ENCODE measurements around the gene MTMR2.
A peak's percentile ranks its signal among the peaks of the same experiment; 100 is the strongest.
"Not testable (repeated sequence)": the region's sequence is repeated elsewhere in the genome, so short reads cannot be mapped to it uniquely, and the experiment has no call there.

Gene MTMR2

GRCh38 chr11:95829580-95830259 lies 94.2 kb downstream of the MTMR2 start:
- no peak for DNase-seq (ENCODE audit: extremely low read depth in 1 of 2, low read depth in 1 of 2)

GRCh38 chr11:95827696-95828095 lies 96.2 kb downstream of the MTMR2 start:
- DNase-seq (ENCODE audit: extremely low read depth in 1 of 2, low read depth in 1 of 2), result no peak

- no peak for DNase-seq (ENCODE audit: extremely low read depth in 1 of 2, low read depth in 1 of 2)
Observed at GRCh38 chr11:95821640-95822039, 102.3 kb downstream of the MTMR2 start.

- DNase-seq (ENCODE audit: extremely low read depth in 1 of 2, low read depth in 1 of 2), result no peak
Observed at GRCh38 chr11:95816037-95816436, 107.9 kb downstream of the MTMR2 start.

- DNase-seq (ENCODE audit: extremely low read depth in 1 of 2, low read depth in 1 of 2), result not testable (repeated sequence)
Observed at GRCh38 chr11:95811052-95811451, 112.9 kb downstream of the MTMR2 start.

- not testable (repeated sequence) for DNase-seq (ENCODE audit: extremely low read depth in 1 of 2, low read depth in 1 of 2)
Observed at GRCh38 chr11:95806464-95806863, 117.4 kb downstream of the MTMR2 start.

GRCh38 chr11:95805869-95806268 lies 118.0 kb downstream of the MTMR2 start:
- no peak for DNase-seq (ENCODE audit: extremely low read depth in 1 of 2, low read depth in 1 of 2)

GRCh38 chr11:95803973-95804372 lies 119.9 kb downstream of the MTMR2 start:
- DNase-seq (ENCODE audit: extremely low read depth in 1 of 2, low read depth in 1 of 2), result no peak

GRCh38 chr11:95802806-95803205 lies 121.1 kb downstream of the MTMR2 start:
- DNase-seq (ENCODE audit: extremely low read depth in 1 of 2, low read depth in 1 of 2), result no peak

GRCh38 chr11:95800438-95800837 lies 123.5 kb downstream of the MTMR2 start:
- no peak for DNase-seq (ENCODE audit: extremely low read depth in 1 of 2, low read depth in 1 of 2)

GRCh38 chr11:95799546-95799945 lies 124.4 kb downstream of the MTMR2 start:
- no peak for DNase-seq (ENCODE audit: extremely low read depth in 1 of 2, low read depth in 1 of 2)

GRCh38 chr11:95796501-95796900 lies 127.4 kb downstream of the MTMR2 start:
- DNase-seq (ENCODE audit: extremely low read depth in 1 of 2, low read depth in 1 of 2), result no peak

GRCh38 chr11:95795627-95796295 lies 128.1 kb downstream of the MTMR2 start:
- DNase-seq (ENCODE audit: extremely low read depth in 1 of 2, low read depth in 1 of 2), result no peak

GRCh38 chr11:95794086-95794485 lies 129.8 kb downstream of the MTMR2 start:
- no peak for DNase-seq (ENCODE audit: extremely low read depth in 1 of 2, low read depth in 1 of 2)

- DNase-seq (ENCODE audit: extremely low read depth in 1 of 2, low read depth in 1 of 2), result no peak
Observed at GRCh38 chr11:95793116-95793515, 130.8 kb downstream of the MTMR2 start.

GRCh38 chr11:95792700-95793099 lies 131.2 kb downstream of the MTMR2 start:
- DNase-seq (ENCODE audit: extremely low read depth in 1 of 2, low read depth in 1 of 2), result no peak

GRCh38 chr11:95792200-95792599 lies 131.7 kb downstream of the MTMR2 start:
- no peak for DNase-seq (ENCODE audit: extremely low read depth in 1 of 2, low read depth in 1 of 2)

GRCh38 chr11:95791709-95792033 lies 132.2 kb downstream of the MTMR2 start:
- DNase-seq (ENCODE audit: extremely low read depth in 1 of 2, low read depth in 1 of 2), result no peak

GRCh38 chr11:95790933-95791708 lies 132.8 kb downstream of the MTMR2 start:
- peak; percentile 10 to 44 for DNase-seq (ENCODE audit: extremely low read depth in 1 of 2, low read depth in 1 of 2)

- DNase-seq (ENCODE audit: extremely low read depth in 1 of 2, low read depth in 1 of 2), result peak; percentile 83 to 96
Observed at GRCh38 chr11:95790123-95790932, 133.6 kb downstream of the MTMR2 start, which contains the start of gene CEP57. CEP57 (plus strand) TSS chr11:95790498; CDS start chr11:95790699, 201 bp downstream.
